ENCODE results near the gene DSTN. TPM values are rescaled to one million over a fixed set of nuclear protein-coding genes. Genes with fewer than 3 reads are reported as not detected.

Gene DSTN
- total RNA-seq, 1 donor = 20.2 TPM

DNA sequence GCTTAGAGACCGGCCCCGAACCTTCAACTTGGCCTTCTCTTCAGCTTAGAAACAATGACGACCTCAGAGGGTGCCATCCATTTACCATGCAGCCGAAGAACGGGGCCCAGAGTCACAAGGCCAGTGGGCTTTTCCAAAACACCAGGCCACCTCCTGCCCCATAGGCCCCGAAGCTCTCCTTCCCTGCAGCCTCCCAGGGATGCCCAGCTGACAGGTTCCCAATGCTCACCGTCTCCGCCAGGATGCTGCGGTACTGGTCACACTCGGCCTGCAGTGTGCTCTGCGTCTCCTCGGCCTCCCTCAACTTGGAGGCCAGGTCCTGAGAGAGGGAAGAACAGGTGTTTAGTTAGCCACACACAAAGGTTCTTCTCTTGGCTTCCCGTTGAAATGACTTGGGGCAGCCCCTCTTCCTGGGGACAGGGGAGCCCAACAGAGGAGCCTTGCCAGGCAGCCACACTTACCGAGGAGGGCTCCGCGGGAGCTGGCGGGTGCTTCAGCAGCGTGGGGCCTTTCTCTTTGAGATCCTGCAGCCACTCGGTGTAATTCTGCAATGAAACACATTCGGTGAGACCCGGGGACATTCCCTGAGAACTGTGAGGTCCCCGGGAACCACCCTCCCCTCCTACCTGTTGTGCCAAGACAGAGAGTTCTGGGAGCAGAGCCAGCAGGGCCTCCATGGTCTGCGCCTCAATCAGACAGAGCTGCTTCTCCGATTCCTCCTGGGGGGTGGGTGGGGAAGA, 51.5 kb downstream of the DSTN start:
- DNase-seq (ENCODE audit: low read depth in 2 of 3, low spot score in 2 of 3) = no peak

DNA sequence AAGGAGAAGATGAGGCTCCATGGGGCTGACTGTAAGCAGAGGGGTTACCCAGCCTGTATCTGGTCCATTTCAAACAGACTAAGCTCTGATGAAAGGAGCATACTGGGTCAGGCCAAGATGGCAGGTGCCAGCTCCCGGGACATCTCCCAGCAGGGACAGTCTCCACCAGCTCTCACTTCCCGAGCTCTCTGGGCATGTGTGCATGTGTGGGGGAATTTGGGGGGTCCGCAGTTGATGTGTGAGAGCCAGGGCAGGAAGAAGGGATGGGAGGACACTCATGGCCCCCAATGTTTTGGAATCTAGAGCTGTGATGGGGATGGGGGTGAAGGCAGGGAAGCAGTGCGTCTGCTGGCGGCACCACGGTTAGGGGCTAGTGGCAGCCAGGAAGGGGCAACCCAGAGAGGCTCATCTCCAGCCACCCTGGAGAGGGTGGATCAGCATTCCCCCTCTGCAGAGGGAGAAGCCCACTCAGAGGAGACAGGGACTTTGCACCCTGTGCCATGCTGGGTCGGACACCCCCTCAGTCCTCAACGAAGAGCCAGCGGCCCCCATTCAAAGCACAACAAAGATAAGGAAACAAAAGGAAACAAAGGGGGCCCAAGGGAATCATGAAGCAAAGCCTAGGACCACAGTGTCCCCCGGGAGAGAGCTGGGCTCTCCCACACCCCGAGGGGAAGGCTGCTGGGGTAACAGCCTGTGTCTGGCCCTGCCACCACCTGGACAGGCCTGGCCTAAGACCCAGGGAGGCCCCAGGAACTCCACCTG, 52.4 kb downstream of the DSTN start:
- no peak for DNase-seq (ENCODE audit: low read depth in 2 of 3, low spot score in 2 of 3)

DNA sequence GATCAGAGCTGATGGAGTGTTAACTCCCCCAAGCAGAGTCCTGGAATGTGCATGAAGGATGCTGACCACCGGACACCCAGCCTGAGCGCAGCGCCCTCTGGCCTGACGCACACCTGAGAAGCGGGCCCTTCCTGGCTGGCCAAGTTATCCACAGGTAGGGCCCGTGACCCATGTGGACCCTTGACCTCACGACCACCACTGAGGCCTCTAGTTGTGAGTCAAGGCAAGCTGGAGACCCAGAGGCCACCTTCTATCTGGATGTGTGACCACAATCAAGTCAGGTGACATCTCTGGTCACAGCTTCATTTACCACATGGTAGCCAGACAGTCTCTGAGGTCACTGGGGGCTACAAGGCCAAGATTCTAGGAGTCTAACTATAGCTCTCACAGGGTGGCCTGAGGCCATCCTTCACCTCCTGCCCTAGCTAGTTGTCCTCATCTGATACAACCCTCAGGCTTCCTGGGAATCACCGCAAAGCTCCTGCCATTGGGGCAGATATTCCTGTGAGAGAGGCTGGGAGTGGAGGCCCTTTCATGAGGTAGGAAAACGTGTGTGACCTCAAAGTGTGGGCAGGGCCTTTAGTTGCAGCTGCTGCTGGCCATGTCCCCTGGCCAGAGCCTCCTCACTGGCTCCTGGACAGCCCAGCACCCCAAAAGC, 53.1 kb downstream of the DSTN start:
- DNase-seq (ENCODE audit: low read depth in 2 of 3, low spot score in 2 of 3) = no peak

DNA sequence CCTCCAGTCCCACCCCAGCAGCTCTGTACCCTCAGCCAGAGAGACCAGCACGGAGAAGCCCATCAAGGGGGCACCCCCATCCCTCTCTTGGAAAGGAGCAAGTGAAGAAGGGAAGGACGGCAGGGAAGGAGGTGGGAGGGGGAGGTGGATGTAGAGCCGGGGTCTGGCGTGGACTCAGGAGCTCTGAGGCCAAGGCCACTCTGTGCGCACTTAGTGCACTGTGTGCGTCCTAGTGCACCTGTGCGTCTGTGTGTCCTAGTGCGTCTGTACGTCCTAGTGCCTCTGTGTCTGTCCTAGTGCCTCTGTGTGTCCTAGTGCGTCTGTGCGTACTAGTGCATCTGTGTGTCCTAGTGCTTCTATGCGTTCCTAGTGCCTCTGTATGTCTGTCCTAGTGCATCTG, 54.2 kb downstream of the DSTN start:
- DNase-seq (ENCODE audit: low read depth in 2 of 3, low spot score in 2 of 3) = no peak

DNA sequence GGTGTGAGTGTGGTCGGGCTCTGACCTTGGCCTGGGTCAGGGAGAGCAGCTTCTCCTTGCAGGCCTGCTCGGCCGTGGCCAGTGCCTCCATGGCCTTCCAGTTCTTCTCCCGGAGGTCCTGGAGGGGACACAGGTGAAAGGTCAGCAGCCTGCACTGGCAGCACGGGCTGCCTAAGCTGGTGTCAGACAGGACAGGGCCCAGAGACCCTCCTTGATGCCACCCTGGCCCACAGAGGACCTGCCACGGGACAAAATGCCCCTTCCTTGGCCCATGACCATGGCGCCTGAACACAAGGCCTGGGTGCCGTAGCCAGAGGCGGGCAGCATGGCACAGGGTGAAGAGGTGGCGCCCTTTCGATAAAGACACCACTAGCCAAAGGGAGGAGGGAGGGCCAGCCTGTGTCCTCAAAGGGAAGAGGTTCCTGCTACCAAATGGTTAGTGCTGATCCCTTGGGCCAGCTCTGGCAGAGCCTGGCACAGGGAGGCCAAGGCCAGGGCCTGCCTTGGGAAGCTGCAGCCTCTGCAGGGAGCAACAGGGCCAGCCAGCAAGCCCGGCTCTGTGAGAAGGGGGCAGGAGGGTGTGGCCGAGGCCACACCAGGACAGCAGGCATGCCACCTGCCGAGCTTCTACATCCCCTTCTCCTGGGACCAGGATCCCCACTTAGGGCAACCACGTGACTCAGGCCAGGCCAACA, 54.8 kb downstream of the DSTN start:
- DNase-seq (ENCODE audit: low read depth in 2 of 3, low spot score in 2 of 3) = no peak

DNA sequence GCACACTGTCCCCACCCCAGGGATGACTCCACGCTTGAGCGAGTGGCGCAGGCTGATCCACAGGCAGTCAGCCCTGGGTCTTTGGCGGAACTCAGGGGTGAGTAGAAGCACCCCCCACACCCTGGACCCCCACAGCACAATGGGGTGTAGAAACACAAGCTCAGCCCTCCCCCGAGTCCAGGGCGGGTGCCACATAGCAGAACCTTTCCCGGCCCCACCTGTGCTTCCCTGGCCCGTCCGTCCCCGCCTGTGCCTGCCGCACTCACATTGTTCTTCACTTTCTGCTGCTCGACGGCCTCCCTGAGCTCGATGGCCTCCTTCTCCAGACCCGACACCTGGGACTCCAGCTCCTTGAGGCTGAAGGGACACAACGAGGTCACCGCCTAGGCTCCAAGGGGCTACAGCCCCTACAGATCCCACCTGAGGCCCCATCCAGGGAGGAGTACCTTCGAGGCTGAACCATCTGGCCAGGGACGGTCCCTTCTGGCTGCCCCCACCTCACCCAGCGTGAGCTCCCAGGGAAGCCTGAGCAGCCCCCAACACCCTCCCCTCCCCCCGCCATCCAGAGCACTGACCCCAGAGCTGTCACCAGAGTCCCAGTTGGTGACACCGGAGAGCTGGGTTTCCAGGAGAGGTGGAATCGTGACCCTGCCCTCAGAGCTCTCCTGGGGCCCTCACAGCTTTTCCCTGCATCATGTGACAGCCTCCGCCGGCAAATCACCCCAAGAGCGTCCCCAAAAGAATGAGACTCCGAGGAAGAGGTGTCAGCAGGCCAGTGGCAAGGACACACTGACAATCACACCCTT, 55.6 kb downstream of the DSTN start:
- no peak for DNase-seq (ENCODE audit: low read depth in 2 of 3, low spot score in 2 of 3)

DNA sequence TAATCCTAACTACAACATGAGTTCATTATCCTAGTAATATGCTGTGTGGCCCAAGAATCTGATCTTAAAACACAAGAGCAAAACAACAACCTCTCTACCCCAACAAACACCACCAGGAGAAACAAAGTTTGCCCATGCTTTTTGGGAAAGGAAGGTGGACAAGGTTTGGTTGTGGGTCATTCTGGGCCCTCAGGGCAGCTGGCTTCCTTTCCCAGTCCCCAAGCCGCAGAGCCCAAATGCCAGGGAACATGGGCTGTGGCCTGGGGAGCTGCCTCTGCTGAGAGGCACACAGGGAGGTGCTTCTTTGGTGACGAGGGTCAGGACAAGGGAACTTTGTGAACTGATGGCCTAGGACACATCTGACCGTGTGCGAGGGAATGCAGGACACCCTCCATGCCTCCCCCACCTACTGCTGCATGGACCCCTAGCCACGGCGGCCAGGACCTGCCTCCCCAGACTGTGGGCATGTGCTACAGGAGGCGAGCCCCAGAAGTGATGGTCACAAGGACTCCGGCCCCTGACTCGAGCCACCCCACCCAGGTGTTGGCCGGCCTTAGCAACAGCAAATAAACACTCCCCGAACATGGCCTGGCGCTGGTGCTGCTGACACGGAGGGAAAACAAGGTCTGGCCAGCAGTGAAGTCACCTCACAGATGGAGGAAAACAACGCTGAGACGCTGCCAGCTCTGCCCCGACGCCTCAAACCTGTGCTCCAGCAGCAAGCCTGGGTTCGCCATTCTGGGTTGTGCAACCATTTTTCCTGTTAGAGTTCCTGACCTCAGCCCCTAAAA, 56.5 kb downstream of the DSTN start:
- DNase-seq (ENCODE audit: low read depth in 2 of 3, low spot score in 2 of 3) = no peak

DNA sequence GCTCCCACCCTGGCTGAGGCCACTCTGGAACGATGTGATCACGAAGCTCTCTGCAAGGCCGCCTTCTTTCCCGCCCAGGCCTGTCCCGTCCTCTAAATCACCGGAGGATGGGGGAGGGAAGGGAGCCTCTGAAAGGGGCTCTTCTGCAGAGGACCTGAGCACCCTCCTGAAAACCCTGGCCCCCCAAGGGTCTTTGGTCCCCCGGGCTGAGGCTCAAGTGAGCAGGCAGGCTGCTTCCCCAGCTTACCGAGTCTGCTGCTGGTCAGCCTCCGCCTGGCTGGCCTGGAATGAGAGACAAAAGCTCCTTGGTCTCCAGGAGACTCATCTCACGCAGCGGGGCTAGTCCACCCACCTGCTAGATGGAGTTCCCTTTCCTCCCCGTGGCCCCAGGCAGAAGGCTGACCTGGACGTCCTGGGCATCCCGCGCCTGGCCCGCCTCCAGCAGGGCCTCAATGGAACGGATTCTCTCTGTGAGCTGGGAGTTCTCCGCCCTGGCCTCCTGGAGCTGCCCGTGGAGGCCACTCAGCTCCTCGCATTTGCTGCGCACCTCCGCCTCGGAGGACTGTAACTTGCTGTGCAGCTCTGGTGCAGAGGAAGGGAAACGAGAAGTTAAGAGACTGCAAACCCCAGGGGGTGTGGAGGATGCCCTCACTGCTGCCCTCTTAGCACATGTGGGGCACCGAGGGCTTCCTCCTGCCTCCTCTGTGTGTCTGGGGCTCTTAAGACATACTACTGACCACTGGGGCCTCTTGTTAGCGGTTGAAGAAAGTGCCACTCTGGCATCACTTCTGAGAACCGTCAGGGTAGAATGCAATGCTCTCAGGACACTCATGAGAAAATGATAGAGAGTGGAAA, 57.5 kb downstream of the DSTN start:
- no peak for DNase-seq (ENCODE audit: low read depth in 2 of 3, low spot score in 2 of 3)

DNA sequence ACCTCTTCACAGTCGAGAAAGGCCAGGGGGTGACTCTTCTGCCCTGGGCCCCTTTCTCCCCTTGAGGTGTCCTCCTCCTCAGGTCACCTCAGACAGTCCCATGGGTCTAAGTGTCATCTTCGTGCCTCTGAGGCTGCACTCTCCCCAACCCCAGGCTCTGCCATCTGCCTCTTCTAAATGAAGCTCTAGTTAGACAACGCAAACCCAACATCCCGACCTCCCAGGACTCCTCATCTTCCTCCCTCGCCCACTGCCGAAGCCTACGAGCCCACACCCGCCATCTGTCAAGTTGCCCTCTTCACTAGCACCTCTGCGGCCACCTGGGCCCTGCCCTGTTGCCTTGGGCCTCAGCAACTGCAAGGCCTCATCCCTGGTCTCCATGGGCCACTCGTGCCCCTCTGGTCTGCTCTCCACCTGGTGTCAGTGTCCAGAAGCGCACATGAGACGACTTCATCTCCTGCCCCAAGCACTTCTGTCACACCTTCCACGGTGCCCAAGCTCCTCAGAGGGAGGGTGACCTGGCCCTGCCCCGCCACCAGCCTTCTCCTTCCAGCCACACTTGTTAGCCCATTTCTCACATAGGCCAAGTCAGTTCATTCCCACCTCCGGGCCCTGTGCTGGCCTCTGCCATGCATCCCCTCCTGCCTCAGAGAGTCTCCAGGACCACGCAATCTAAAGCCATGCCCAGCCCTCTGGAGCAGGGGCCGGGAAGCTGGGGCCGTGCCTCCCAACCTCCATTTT, 58.4 kb downstream of the DSTN start:
- no peak for DNase-seq (ENCODE audit: low read depth in 2 of 3, low spot score in 2 of 3)

DNA sequence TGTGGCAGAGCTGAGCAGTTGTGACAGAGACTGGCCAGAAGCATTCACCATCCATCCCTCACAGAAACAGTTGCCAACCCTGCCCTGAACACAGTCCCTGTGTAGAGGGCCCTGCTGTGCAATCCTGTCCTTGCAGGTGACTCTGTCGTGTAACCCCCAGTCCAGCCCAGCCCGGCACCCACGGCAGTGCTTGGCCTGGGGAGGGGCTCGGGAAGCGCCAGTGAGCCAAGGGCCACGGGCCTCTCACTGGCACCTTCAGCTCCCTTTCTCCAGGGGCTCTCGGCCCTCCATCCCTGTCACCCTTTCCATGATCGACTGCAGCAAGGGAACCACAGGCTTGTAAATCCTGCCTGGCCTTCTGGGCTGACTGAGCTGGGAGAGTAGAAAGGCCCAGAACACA, 59.1 kb downstream of the DSTN start:
- no peak for DNase-seq (ENCODE audit: low read depth in 2 of 3, low spot score in 2 of 3)

DNA sequence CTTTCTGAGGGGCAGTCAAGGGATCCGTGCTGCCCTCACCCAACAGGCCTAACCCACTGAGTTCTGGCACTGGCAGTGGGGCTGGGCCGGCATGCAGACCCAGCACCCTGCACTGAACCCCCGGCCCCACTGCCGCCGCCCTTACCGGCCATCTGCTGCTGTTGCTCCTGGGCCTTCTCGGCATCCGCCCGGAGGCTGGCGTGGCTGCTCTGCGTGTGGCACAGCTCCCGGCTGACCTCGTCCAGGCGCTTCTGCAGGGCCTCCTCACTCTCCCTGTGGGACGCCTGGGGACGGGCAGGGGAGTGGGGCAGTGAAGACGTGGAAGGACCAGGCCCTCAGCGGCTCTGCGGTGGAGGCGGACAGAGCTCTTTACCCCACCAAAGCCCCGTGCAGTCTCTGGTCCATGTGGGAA, 59.8 kb downstream of the DSTN start:
- no peak for DNase-seq (ENCODE audit: low read depth in 2 of 3, low spot score in 2 of 3)

DNA sequence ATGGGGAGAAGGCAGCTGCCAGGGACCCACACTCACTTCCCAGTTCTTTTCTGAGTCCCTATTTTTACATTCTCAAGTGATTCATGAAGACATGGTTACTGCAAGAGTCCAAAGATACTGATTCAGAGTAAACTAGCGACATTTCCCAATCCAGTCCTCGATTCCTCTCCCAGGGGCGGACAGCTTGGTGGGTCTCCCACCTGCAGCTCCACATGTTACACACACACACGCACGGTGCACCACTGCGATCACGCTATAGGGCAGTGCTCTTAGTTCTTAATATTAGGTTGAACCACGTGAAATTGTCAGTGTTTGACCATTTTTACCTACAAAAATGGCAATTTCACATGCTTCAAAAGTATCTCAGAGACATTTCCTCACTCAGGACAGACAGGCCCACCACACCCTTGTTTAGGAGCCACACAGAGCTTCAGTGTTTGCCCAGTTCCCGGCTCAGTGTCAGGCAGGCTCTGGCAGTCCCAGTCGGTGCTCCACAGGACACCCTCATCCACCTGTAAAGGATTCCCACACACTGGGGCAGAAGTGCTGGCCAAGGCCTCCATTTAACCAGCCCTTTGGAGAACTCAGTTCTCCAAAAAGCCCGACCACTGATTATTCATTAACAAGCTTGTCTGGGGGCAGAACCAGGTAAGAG, 60.4 kb downstream of the DSTN start:
- no peak for DNase-seq (ENCODE audit: low read depth in 2 of 3, low spot score in 2 of 3)

DNA sequence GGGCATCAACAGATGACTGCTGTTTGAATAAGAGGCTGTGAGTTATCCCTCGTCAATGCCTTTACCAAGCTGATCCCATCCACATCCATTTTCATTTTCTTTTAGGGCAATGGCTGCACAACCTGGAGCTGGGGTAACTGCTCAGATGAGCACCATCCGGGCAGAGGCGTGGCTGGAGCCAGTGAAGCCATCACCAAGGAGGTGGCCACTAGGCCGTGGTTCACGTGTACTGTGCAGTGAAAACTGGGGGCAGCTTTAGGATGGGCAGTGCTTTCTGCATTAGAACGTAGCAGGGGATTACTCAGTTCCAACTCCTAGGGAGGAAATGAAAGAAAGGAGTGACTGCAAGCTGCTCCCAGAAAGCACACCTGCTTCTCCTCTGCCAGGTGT, 60.9 kb downstream of the DSTN start:
- no peak for DNase-seq (ENCODE audit: low read depth in 2 of 3, low spot score in 2 of 3)

DNA sequence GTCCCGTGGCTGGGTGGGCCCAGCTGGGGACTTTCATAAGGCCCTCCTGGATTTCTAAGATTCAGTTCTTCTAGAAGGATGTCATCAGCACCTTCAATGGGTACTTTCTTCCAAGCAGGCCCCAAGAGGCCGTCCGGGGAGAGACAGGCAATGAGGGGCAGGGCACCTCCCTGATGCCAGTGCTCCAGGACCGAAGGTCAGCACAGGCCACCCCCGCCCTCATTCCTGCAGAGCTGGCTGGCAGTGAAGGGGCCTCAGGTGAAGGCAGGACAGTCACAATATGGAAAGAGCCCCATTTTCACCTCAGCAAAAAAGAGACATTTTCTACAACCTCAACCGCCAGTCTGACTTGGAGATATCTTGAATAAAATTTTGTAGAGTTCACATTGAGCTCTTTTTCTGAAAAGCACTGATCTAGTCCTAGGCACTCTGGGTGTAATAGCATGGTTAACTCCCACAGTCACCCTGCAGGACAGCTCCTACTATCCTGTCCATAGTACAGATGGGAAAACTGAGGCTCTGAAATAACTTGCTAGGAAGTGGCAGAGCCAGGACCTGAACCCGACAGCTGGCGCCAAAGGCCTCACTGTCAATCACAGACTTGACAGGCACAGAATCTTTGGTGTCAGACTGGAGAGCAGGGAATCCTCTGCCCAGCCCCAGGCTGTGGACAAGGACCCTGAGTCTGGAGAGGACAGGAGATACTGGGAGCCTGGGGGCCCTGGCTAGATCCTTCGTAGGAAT, 61.9 kb downstream of the DSTN start:
- DNase-seq (ENCODE audit: low read depth in 2 of 3, low spot score in 2 of 3) = no peak

DNA sequence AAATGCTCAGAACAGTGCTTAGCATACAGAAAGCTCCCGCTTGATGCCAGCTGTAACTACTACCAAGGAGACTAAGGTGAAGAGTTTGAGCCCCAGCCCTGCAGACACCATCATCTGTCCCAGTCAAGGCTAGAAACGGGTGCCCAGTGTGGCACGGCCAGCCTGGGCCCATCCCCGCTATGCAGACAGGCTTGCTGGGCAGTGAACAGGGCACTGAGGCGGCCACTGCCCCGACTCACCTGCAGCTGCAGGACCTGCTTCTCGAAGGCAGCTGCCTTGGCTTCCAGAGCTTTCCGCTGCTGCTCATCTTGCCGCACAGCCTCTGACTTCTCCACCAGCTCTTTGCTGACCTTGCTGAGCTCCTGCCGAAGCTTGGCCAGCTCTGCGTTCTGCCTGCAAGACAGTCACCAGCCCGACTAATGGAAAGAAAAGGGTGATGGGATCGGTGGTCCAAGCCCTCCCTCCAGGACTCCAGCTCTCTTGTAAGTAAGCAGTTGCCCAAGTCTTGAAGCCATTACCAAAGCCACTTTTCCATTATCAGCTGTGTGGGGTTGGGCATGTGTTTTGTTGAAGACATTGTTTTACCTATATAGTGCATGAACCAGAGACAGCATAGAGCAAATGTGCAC, 63.5 kb downstream of the DSTN start:
- DNase-seq (ENCODE audit: low read depth in 2 of 3, low spot score in 2 of 3) = no peak

DNA sequence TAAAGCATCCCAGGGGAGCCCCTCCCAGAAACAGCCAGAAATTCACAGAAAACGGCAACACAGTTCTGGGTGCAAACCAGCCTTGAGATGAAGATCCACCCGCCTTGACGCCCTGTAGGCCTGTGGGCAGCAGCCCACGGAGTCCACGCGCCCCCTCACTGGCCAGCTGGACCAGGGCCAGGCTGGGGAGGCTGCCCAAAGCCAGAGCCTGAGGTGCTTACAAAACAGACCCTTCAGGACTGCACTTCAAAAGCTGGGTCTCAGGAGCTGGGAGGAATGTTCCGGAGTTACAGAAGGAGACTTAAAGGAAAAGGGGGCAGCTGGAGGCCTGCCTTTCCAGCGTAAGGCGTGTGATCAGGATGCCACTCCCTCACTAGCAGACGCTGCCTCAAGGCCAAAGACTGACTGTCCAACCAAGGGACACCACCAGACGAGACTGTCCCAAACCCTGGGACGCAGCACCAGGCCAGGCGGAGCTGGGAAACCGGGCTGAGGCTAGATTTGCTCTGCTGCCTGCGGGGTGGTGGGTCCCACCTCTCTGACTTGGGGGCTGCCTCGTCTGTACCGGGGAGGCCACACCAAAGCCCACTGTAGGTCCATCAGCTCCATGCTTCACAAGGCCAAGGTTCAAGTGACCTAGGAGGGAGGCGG, 64.1 kb downstream of the DSTN start:
- no peak for DNase-seq (ENCODE audit: low read depth in 2 of 3, low spot score in 2 of 3)

Measured in hematopoietic multipotent progenitor cell (in vitro differentiated cells).